Keratinocyte (primary cell): ENCODE results near the gene C1orf50. TPM values are rescaled to one million over a fixed set of nuclear protein-coding genes. Genes with fewer than 3 reads are reported as not detected.
"Not testable (repeated sequence)": the region's sequence is repeated elsewhere in the genome, so short reads cannot be mapped to it uniquely, and the experiment has no call there.

Experiments
- DNase-seq: peaks from one replicate; pipeline ENCODE4 v3.0.0-alpha.2; 2011; ENCODE audit warnings: low read depth, missing footprints, low spot score
- FAIRE-seq: peaks from 2 replicates; lab custom pipeline; 2011; peaks lifted over from hg19 to GRCh38; lab: Jason Lieb, UNC
- H2AFZ ChIP-seq: 2 replicates; pipeline ENCODE4 v1.6.0; 2012; ENCODE audit warnings: low read length, control low read depth, inconsistent platforms; ENCODE audit not compliant: control insufficient read depth
- H3K27ac ChIP-seq: 2 replicates; pipeline ENCODE4 v1.5.1; 2011; ENCODE audit warnings: low read length; ENCODE audit not compliant: control insufficient read depth, insufficient read depth
- H3K27me3 ChIP-seq: 3 replicates; pipeline ENCODE4 v1.6.0; 2011; ENCODE audit warnings: low read length; ENCODE audit not compliant: control insufficient read depth, insufficient read depth; ENCODE audit errors: extremely low read depth
- H3K36me3 ChIP-seq, 2 experiments: 2 replicates in 1 of 2; 3 replicates in 1 of 2; pipeline ENCODE4 v1.5.1; 2011; ENCODE audit warnings: low read length in 2 of 2, mild to moderate bottlenecking in 1 of 2; ENCODE audit not compliant: control insufficient read depth in 2 of 2, insufficient read depth in 2 of 2; ENCODE audit errors: extremely low read depth in 1 of 2
- H3K4me1 ChIP-seq: 3 replicates; pipeline ENCODE4 v1.5.1; 2011; ENCODE audit warnings: low read length; ENCODE audit not compliant: control insufficient read depth, insufficient read depth; ENCODE audit errors: extremely low read depth
- H3K4me2 ChIP-seq: 3 replicates; pipeline ENCODE4 v1.6.0; 2011; ENCODE audit warnings: low read depth, low read length; ENCODE audit not compliant: control insufficient read depth, insufficient read depth; ENCODE audit errors: extremely low read depth
- H3K4me3 ChIP-seq, 3 experiments: fragments of 200-600 bp in 1 of 3; sonication (generic) in 1 of 3; 2 replicates in 2 of 3; 3 replicates in 1 of 3; pipeline ENCODE4 v1.5.1; 2011 to 2016; ENCODE audit warnings: low read length in 3 of 3, mild to moderate bottlenecking in 3 of 3, control low read depth in 2 of 3, inconsistent platforms in 1 of 3, low read depth in 1 of 3, mixed read lengths in 1 of 3, mixed run types in 1 of 3, moderate library complexity in 1 of 3; ENCODE audit not compliant: control insufficient read depth in 2 of 3, insufficient read depth in 2 of 3; ENCODE audit errors: extremely low read depth in 1 of 3
- H3K79me2 ChIP-seq: 2 replicates; pipeline ENCODE4 v1.6.0; 2012; ENCODE audit warnings: low read length; ENCODE audit not compliant: control insufficient read depth, insufficient read depth
- H3K9ac ChIP-seq: 3 replicates; pipeline ENCODE4 v1.6.0; 2011; ENCODE audit warnings: low read length; ENCODE audit not compliant: control insufficient read depth, insufficient read depth; ENCODE audit errors: extremely low read depth
- H3K9me1 ChIP-seq: 3 replicates; pipeline ENCODE4 v1.6.0; 2011; ENCODE audit warnings: low read length; ENCODE audit not compliant: control insufficient read depth, insufficient read depth; ENCODE audit errors: extremely low read depth
- H3K9me3 ChIP-seq: 2 replicates; pipeline ENCODE4 v1.5.1; 2012; ENCODE audit warnings: low read depth, low read length; ENCODE audit not compliant: control insufficient read depth
- H4K20me1 ChIP-seq: 3 replicates; pipeline ENCODE4 v1.6.0; 2011; ENCODE audit warnings: low read length; ENCODE audit not compliant: control insufficient read depth, insufficient read depth; ENCODE audit errors: extremely low read depth
- EZH2 ChIP-seq: IDR thresholded peaks from one replicate; pipeline ENCODE4 v1.6.1; 2012; ENCODE audit warnings: inconsistent platforms, mild to moderate bottlenecking, low read length, moderate library complexity
- dilution Hi-C: fragments of 300-500 bp; cut with MboI; formaldehyde crosslinking; loops from one replicate; pipeline ENCODE4 v1.7.0; 2020; ENCODE audit warnings: low sequenced_read_pairs; ENCODE audit not compliant: extremely low pct_ligation_motif_present
- polyA plus RNA-seq, 5 experiments: library from polyadenylated mRNA; depleted of rRNA in 3 of 5; stranded (reverse) in 3 of 5; stranded (forward) in 1 of 5; unstranded in 1 of 5; fragments of >200 nt; gene quantifications; 1 replicate in 1 of 5; 2 replicates in 3 of 5; 3 replicates in 1 of 5; pipeline versions ENCODE4 v1.2.1 to v1.2.3, GENCODE V29; 2011 to 2012; ENCODE audit warnings: missing spikeins in 2 of 5, low read depth in 1 of 5, low replicate concordance in 1 of 5
- TF ChIP-seq, protein P1 (sequence below), 3 experiments: IDR thresholded peaks in 1 of 3; conservative IDR thresholded peaks in 1 of 3; optimal IDR thresholded peaks in 1 of 3; 2 replicates in 2 of 3; 3 replicates in 1 of 3; pipeline versions ENCODE3 to v1.5.1; 2011; ENCODE audit warnings: low read length in 3 of 3, mild to moderate bottlenecking in 3 of 3, moderate library complexity in 2 of 3, control low read depth in 1 of 3, inconsistent platforms in 1 of 3; ENCODE audit not compliant: insufficient read depth in 2 of 3; ENCODE audit errors: extremely low read depth in 1 of 3

The C1orf50 gene
- polyA plus RNA-seq, 1 donor (not counting 4 experiments of a cell fraction or from before 2014, with no cell fraction given), result 9.6 TPM

- Histone ChIP-seq H3K4me3 (no peak overlapping the region), H3K79me2 (no peaks in the 10 kb centered on the region), H3K4me2 (no peak overlapping the region), H3K27ac (no peak overlapping the region), H3K27me3 (no peaks in the 10 kb centered on the region), H3K4me1 (peaks cover 4% of the 10 kb centered on the region), H3K36me3 (peaks cover 0 to 4% of the 10 kb centered on the region in 2 experiments), H3K9ac (no peak overlapping the region), H2AFZ (no peak overlapping the region), H4K20me1 (no peaks in the 10 kb centered on the region), H3K9me3 (no peaks in the 10 kb centered on the region), H3K9me1 (no peaks in the 10 kb centered on the region)
- DNase-seq (no peak), FAIRE-seq (no peak)
- no peak for TF ChIP-seq EZH2
- TF ChIP-seq, protein P1, sequence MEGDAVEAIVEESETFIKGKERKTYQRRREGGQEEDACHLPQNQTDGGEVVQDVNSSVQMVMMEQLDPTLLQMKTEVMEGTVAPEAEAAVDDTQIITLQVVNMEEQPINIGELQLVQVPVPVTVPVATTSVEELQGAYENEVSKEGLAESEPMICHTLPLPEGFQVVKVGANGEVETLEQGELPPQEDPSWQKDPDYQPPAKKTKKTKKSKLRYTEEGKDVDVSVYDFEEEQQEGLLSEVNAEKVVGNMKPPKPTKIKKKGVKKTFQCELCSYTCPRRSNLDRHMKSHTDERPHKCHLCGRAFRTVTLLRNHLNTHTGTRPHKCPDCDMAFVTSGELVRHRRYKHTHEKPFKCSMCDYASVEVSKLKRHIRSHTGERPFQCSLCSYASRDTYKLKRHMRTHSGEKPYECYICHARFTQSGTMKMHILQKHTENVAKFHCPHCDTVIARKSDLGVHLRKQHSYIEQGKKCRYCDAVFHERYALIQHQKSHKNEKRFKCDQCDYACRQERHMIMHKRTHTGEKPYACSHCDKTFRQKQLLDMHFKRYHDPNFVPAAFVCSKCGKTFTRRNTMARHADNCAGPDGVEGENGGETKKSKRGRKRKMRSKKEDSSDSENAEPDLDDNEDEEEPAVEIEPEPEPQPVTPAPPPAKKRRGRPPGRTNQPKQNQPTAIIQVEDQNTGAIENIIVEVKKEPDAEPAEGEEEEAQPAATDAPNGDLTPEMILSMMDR (optimal IDR thresholded peaks at IDR 0.05 in 1 of 3, IDR thresholded peaks at IDR 0.05 in 1 of 3, conservative IDR thresholded peaks at IDR 0.05 in 1 of 3; ENCODE audit: extremely low read depth in 1 of 3, insufficient read depth in 2 of 3, low read length in 3 of 3), result no peak
- dilution Hi-C loops, result no loop called here
These were observed 45.1 kb upstream of the C1orf50 start for GRCh38 chr1:42721926-42722325.

DNA sequence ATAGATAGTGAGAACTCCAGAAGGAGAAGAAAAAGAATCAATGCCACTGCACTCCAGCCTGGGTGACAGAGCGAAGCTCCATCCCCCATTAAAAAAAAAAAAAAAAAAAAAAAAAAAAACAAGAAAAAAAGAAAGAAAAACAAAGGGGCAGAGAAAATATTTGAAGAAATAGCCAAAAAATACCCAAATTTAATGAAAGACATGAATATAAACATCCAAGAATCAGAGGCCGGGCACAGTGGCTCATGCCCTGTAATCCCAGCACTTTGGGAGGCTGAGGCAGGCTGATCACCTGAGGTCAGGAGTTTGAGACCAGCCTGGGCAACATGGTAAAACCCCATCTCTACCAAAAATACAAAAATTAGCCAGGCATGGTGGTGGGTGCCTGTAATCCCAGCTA is 44.6 kb upstream of the C1orf50 start:
- H3K4me3 ChIP-seq, H3K9ac ChIP-seq, H3K4me1 ChIP-seq, dilution Hi-C loops, H3K4me2 ChIP-seq, FAIRE-seq, H3K36me3 ChIP-seq, H3K27me3 ChIP-seq, H3K27ac ChIP-seq, H3K9me1 ChIP-seq, DNase-seq, H3K9me3 ChIP-seq, H4K20me1 ChIP-seq, H3K79me2 ChIP-seq, H2AFZ ChIP-seq: not testable (repeated sequence)

- Histone ChIP-seq H3K9me1 (no peaks in the 10 kb centered on the region), H3K36me3 (no peaks in the 10 kb centered on the region), H3K79me2 (no peaks in the 10 kb centered on the region), H3K27me3 (no peaks in the 10 kb centered on the region), H2AFZ (no peak overlapping the region), H3K4me1 (peaks cover 4% of the 10 kb centered on the region), H3K9me3 (no peaks in the 10 kb centered on the region), H3K4me2 (peak overlapping the region; percentile 17), H3K27ac (no peak overlapping the region), H3K9ac (no peak overlapping the region), H3K4me3 (no peak overlapping the region), H4K20me1 (no peaks in the 10 kb centered on the region)
- dilution Hi-C loops, result no loop called here
- DNase-seq (peak; percentile 32), FAIRE-seq (no peak)
- TF ChIP-seq, protein P1 (optimal IDR thresholded peaks at IDR 0.05 in 1 of 3, IDR thresholded peaks at IDR 0.05 in 1 of 3, conservative IDR thresholded peaks at IDR 0.05 in 1 of 3; ENCODE audit: extremely low read depth in 1 of 3, insufficient read depth in 2 of 3, low read length in 3 of 3), result no peak
- TF ChIP-seq EZH2, result no peak
These were observed 43.5 kb upstream of the C1orf50 start for GRCh38 chr1:42723511-42723910.

DNA sequence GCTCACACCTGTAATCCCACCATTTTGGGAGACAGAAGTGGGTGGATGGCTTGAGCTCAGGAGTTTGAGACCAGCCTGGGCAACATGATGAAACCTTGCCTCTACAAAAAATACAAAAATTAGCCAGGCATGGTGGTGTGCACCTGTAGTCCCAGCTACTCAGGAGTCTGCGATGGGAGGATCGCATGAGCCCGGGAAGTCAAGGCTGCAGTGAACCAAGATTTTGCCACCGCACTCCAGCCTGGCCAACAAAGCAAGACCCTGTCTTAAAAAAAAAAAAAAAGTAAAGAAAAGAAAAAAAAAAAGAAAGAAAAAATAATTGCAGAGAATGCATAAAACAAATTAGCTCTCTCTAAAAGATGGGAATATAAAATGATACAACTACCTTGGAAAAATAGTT is 41.2 kb upstream of the C1orf50 start:
- H3K4me1 ChIP-seq, FAIRE-seq, H3K9me3 ChIP-seq, DNase-seq, H3K36me3 ChIP-seq, H4K20me1 ChIP-seq, H3K4me2 ChIP-seq, H3K27ac ChIP-seq, H3K79me2 ChIP-seq, H2AFZ ChIP-seq, H3K27me3 ChIP-seq, H3K9me1 ChIP-seq, H3K4me3 ChIP-seq, H3K9ac ChIP-seq, dilution Hi-C loops: not testable (repeated sequence)
